ENCODE results near the gene CDK5RAP2.

CDK5RAP2 gene

GRCh38 chr9:120436446-120436845, 143.5 kb downstream of the CDK5RAP2 start:
- no peak for DNase-seq (ENCODE audit: low read depth)
- no peak overlapping the region for H3K4me3 ChIP-seq (ENCODE audit: low read depth, low read length)
- TF ChIP-seq CTCF (IDR thresholded peaks at IDR 0.05; ENCODE audit: low read depth, low read length), result no peak
- TF ChIP-seq POLR2A (IDR thresholded peaks at IDR 0.05; ENCODE audit: extremely low read depth, insufficient read length), result no peak
- no peak for TF ChIP-seq MAX (IDR thresholded peaks at IDR 0.05; ENCODE audit: low read depth, low read length)
- TF ChIP-seq MYC (IDR thresholded peaks at IDR 0.05; ENCODE audit: low read depth, low read length), result no peak

- no peak for DNase-seq (ENCODE audit: low read depth)
- H3K4me3 ChIP-seq (ENCODE audit: low read depth, low read length), result no peak overlapping the region
- TF ChIP-seq MAX (IDR thresholded peaks at IDR 0.05; ENCODE audit: low read depth, low read length) (no peak), POLR2A (IDR thresholded peaks at IDR 0.05; ENCODE audit: extremely low read depth, insufficient read length) (no peak), CTCF (IDR thresholded peaks at IDR 0.05; ENCODE audit: low read depth, low read length) (no peak), MYC (IDR thresholded peaks at IDR 0.05; ENCODE audit: low read depth, low read length) (no peak)
These were observed 144.9 kb downstream of the CDK5RAP2 start for GRCh38 chr9:120435091-120435490.

GRCh38 chr9:120434532-120434931, 145.4 kb downstream of the CDK5RAP2 start:
- no peak for DNase-seq (ENCODE audit: low read depth)
- H3K4me3 ChIP-seq (ENCODE audit: low read depth, low read length), result no peak overlapping the region
- TF ChIP-seq CTCF (IDR thresholded peaks at IDR 0.05; ENCODE audit: low read depth, low read length) (no peak), POLR2A (IDR thresholded peaks at IDR 0.05; ENCODE audit: extremely low read depth, insufficient read length) (no peak), MYC (IDR thresholded peaks at IDR 0.05; ENCODE audit: low read depth, low read length) (no peak), MAX (IDR thresholded peaks at IDR 0.05; ENCODE audit: low read depth, low read length) (no peak)

- no peak overlapping the region for H3K4me3 ChIP-seq (ENCODE audit: low read depth, low read length)
- TF ChIP-seq MAX (IDR thresholded peaks at IDR 0.05; ENCODE audit: low read depth, low read length), result no peak
- no peak for TF ChIP-seq CTCF (IDR thresholded peaks at IDR 0.05; ENCODE audit: low read depth, low read length)
- no peak for TF ChIP-seq MYC (IDR thresholded peaks at IDR 0.05; ENCODE audit: low read depth, low read length)
- TF ChIP-seq POLR2A (IDR thresholded peaks at IDR 0.05; ENCODE audit: extremely low read depth, insufficient read length), result no peak
- DNase-seq (ENCODE audit: low read depth), result no peak
These were observed 146.3 kb downstream of the CDK5RAP2 start for GRCh38 chr9:120433701-120434100.

- TF ChIP-seq MAX (IDR thresholded peaks at IDR 0.05; ENCODE audit: low read depth, low read length) (no peak), POLR2A (IDR thresholded peaks at IDR 0.05; ENCODE audit: extremely low read depth, insufficient read length) (no peak), MYC (IDR thresholded peaks at IDR 0.05; ENCODE audit: low read depth, low read length) (no peak), CTCF (IDR thresholded peaks at IDR 0.05; ENCODE audit: low read depth, low read length) (no peak)
- DNase-seq (ENCODE audit: low read depth), result no peak
- no peak overlapping the region for H3K4me3 ChIP-seq (ENCODE audit: low read depth, low read length)
These were observed 147.4 kb downstream of the CDK5RAP2 start for GRCh38 chr9:120432600-120432999.

- no peak overlapping the region for H3K4me3 ChIP-seq (ENCODE audit: low read depth, low read length)
- TF ChIP-seq POLR2A (IDR thresholded peaks at IDR 0.05; ENCODE audit: extremely low read depth, insufficient read length), result no peak
- TF ChIP-seq MAX (IDR thresholded peaks at IDR 0.05; ENCODE audit: low read depth, low read length), result no peak
- no peak for TF ChIP-seq MYC (IDR thresholded peaks at IDR 0.05; ENCODE audit: low read depth, low read length)
- no peak for TF ChIP-seq CTCF (IDR thresholded peaks at IDR 0.05; ENCODE audit: low read depth, low read length)
- DNase-seq (ENCODE audit: low read depth), result peak; percentile 50
These were observed 148.7 kb downstream of the CDK5RAP2 start for GRCh38 chr9:120431268-120431667.

All from NB4 (cell line).